ENCODE data around the gene NPBWR2.

- TF ChIP-seq, protein P1, sequence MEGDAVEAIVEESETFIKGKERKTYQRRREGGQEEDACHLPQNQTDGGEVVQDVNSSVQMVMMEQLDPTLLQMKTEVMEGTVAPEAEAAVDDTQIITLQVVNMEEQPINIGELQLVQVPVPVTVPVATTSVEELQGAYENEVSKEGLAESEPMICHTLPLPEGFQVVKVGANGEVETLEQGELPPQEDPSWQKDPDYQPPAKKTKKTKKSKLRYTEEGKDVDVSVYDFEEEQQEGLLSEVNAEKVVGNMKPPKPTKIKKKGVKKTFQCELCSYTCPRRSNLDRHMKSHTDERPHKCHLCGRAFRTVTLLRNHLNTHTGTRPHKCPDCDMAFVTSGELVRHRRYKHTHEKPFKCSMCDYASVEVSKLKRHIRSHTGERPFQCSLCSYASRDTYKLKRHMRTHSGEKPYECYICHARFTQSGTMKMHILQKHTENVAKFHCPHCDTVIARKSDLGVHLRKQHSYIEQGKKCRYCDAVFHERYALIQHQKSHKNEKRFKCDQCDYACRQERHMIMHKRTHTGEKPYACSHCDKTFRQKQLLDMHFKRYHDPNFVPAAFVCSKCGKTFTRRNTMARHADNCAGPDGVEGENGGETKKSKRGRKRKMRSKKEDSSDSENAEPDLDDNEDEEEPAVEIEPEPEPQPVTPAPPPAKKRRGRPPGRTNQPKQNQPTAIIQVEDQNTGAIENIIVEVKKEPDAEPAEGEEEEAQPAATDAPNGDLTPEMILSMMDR (conservative IDR thresholded peaks at IDR 0.05 in 1 of 2, IDR thresholded peaks at IDR 0.05 in 1 of 2; ENCODE audit: low read depth in 1 of 2, low read length in 2 of 2) = no peak
- TF ChIP-seq EZH2 (IDR thresholded peaks at IDR 0.05; ENCODE audit: low read length, missing control alignments) = no peak
Observed at GRCh38 chr20:64055396-64055892, 51.9 kb downstream of the NPBWR2 start.
